Transverse colon (tissue), 4 donors: ENCODE results near the gene STEAP1B. TPM values are rescaled to one million over a fixed set of nuclear protein-coding genes. Genes with fewer than 3 reads are reported as not detected.

Experiments used
- DNase-seq: peaks from one replicate; pipeline ENCODE4 v3.0.0-alpha.2; 2019
- H3K27ac ChIP-seq, 4 donors: fragments of 200-600 bp; sonication (generic); 2 replicates each; pipeline ENCODE4 v1.5.1; 2016 to 2018; ENCODE audit warnings: inconsistent platforms in 4 of 4
- H3K27me3 ChIP-seq: fragments of 200-600 bp; sonication (generic); 2 replicates; pipeline ENCODE4 v1.5.1; 2017; ENCODE audit warnings: inconsistent platforms
- H3K36me3 ChIP-seq, 4 donors: fragments of 200-600 bp; sonication (generic); 2 replicates each; pipeline ENCODE4 v1.5.1; 2017 to 2019; ENCODE audit warnings: inconsistent platforms in 4 of 4
- H3K4me1 ChIP-seq, 4 donors: fragments of 200-600 bp; sonication (generic); 2 replicates each; pipeline ENCODE4 v1.5.1; 2017 to 2020; ENCODE audit warnings: inconsistent platforms in 4 of 4
- H3K4me3 ChIP-seq, 4 donors: fragments of 200-600 bp; sonication (generic); 1 replicate in 1 of 4; 2 replicates in 3 of 4; pipeline versions ENCODE4 v1.5.1 to v1.6.1; 2017 to 2019; ENCODE audit warnings: inconsistent platforms in 4 of 4
- H3K9me3 ChIP-seq, 2 donors: fragments of 200-600 bp; sonication (generic); 2 replicates each; pipeline ENCODE4 v1.5.1; 2017 to 2019; ENCODE audit warnings: inconsistent platforms in 2 of 2
- CTCF ChIP-seq, 5 experiments: fragments of 200-600 bp in 3 of 5; fragments of 450-650 bp in 2 of 5; sonication (generic) in 3 of 5; IDR thresholded peaks; 1 replicate in 2 of 5; 2 replicates in 3 of 5; pipeline ENCODE4 v1.5.1; 2016 to 2017; ENCODE audit warnings: antibody characterized with exemption in 5 of 5, inconsistent platforms in 3 of 5, mild to moderate bottlenecking in 2 of 5, moderate library complexity in 1 of 5
- EP300 ChIP-seq: sonication (generic); formaldehyde crosslinking; IDR thresholded peaks from one replicate; pipeline ENCODE4 v1.6.1; 2017; ENCODE audit warnings: antibody characterized with exemption, low read depth
- POLR2A ChIP-seq: fragments of 450-650 bp; IDR thresholded peaks from one replicate; pipeline ENCODE4 v1.6.1; 2016; ENCODE audit warnings: antibody characterized with exemption, mild to moderate bottlenecking, moderate library complexity
- POLR2AphosphoS5 ChIP-seq, 3 donors: sonication (generic); formaldehyde crosslinking; IDR thresholded peaks; one replicate each; pipeline ENCODE4 v1.6.1; 2016; ENCODE audit warnings: antibody characterized with exemption in 3 of 3
- WGBS, 2 donors: methylation state at CpG; one replicate each; pipeline ENCODE4 v1.1.5; 2018; ENCODE audit warnings: low coverage in 1 of 2; 5-methylcytosine and 5-hydroxymethylcytosine counted together
- in situ Hi-C, 4 donors: fragments of 200-750 bp; cut with MboI; loops; one replicate each; pipeline versions ENCODE4 v1.15.0 to v1.15.1; 2017; ENCODE audit warnings: low sequenced_read_pairs in 3 of 4, low pct_ligation_motif_present in 1 of 4, low pct_unique_long_range_greater_than_20kb in 1 of 4
- intact Hi-C: fragments of 100-400 bp; cut with DNase I; formaldehyde crosslinking; loops from one replicate; pipeline ENCODE4 v1.15.1; 2023; ENCODE audit warnings: low total_unique reads
- total RNA-seq, 4 donors: library from RNA; depleted of rRNA; stranded (reverse); fragments of >200 nt; gene quantifications; one replicate each; pipeline ENCODE4 v1.1.0, GENCODE V29; 2016

The STEAP1B gene
- total RNA-seq, 4 donors from 2014 or later: 0.64 to 3.7 TPM; not detected in 2

- Histone ChIP-seq H3K4me3 (no peak overlapping the region), H3K27ac (no peak overlapping the region), H3K36me3 (no peaks in the 10 kb centered on the region), H3K9me3 (no peaks in the 10 kb centered on the region), H3K27me3 (no peaks in the 10 kb centered on the region), H3K4me1 (peaks cover 0 to 4% (median 0%) of the 10 kb centered on the region in 4 donors)
- in situ Hi-C loops: no loop called here
- no peak for DNase-seq
- intact Hi-C loops: no loop called here
- WGBS, 2 donors: 79 to 83% methylated on average over 2 of the region's 2 CpGs
- TF ChIP-seq EP300 (no peak), POLR2AphosphoS5 (IDR thresholded peaks at IDR 0.05) (no peak), POLR2A (no peak), CTCF (IDR thresholded peaks at IDR 0.05) (no peak)
Observed at GRCh38 chr7:22373911-22374310, 126.1 kb downstream of the STEAP1B start.

GRCh38 chr7:22373388-22373787 is 126.6 kb downstream of the STEAP1B start:
- Histone ChIP-seq H3K9me3 (no peaks in the 10 kb centered on the region), H3K4me1 (peaks cover 0 to 4% (median 0%) of the 10 kb centered on the region in 4 donors), H3K4me3 (no peak overlapping the region), H3K27ac (no peak overlapping the region), H3K36me3 (no peaks in the 10 kb centered on the region), H3K27me3 (no peaks in the 10 kb centered on the region)
- WGBS, 2 donors: 25 to 36% methylated on average over 2 to 3 of the region's 3 CpGs
- no peak for TF ChIP-seq CTCF (IDR thresholded peaks at IDR 0.05)
- TF ChIP-seq POLR2A: no peak
- no peak for TF ChIP-seq EP300
- TF ChIP-seq POLR2AphosphoS5 (IDR thresholded peaks at IDR 0.05): no peak
- intact Hi-C loops: no loop called here
- no peak for DNase-seq
- in situ Hi-C loops: no loop called here

GRCh38 chr7:22372863-22373262 is 127.1 kb downstream of the STEAP1B start:
- H3K27me3 ChIP-seq: no peaks in the 10 kb centered on the region
- DNase-seq: no peak
- TF ChIP-seq POLR2AphosphoS5 (IDR thresholded peaks at IDR 0.05): no peak
- no peak for TF ChIP-seq POLR2A
- TF ChIP-seq EP300: no peak
- no peak for TF ChIP-seq CTCF (IDR thresholded peaks at IDR 0.05)
- H3K4me3 ChIP-seq: no peak overlapping the region
- H3K36me3 ChIP-seq: no peaks in the 10 kb centered on the region
- intact Hi-C loops (no loop called here), in situ Hi-C loops (no loop called here)
- 49 to 50% methylated on average over 3 to 6 of the region's 6 CpGs for WGBS, 2 donors
- H3K4me1 ChIP-seq: peaks cover 0 to 4% (median 0%) of the 10 kb centered on the region in 4 donors
- no peak overlapping the region for H3K27ac ChIP-seq
- no peaks in the 10 kb centered on the region for H3K9me3 ChIP-seq

- H3K27ac ChIP-seq: no peak overlapping the region
- TF ChIP-seq POLR2AphosphoS5 (IDR thresholded peaks at IDR 0.05) (no peak), CTCF (IDR thresholded peaks at IDR 0.05) (no peak), POLR2A (no peak), EP300 (no peak)
- no peak for DNase-seq
- H3K9me3 ChIP-seq: no peaks in the 10 kb centered on the region
- no peaks in the 10 kb centered on the region for H3K27me3 ChIP-seq
- in situ Hi-C loops (no loop called here), intact Hi-C loops (no loop called here)
- peaks cover 0 to 4% (median 0%) of the 10 kb centered on the region in 4 donors for H3K4me1 ChIP-seq
- H3K36me3 ChIP-seq: no peaks in the 10 kb centered on the region
- no peak overlapping the region for H3K4me3 ChIP-seq
Observed at GRCh38 chr7:22371878-22372277, 128.1 kb downstream of the STEAP1B start.

Other genes starting within 250 kb of the STEAP1B start
- 100 to 1,000 TPM in 2 of 4 donors, 10 to 100 TPM in 2; 82.3 to 112 (median 100) TPM for gene RAPGEF5, start 143.0 kb downstream of the STEAP1B start, total RNA-seq
- 10 to 100 TPM in 1 of 4 donors, 1 to 10 TPM in 1, under 1 TPM in 1, not detected in 1; 0.82 to 10.8 (median 1.9) TPM for gene IL6, start 227.0 kb upstream of the STEAP1B start, total RNA-seq